ENCODE measurements around the gene DARS1. TPM values are rescaled to one million over a fixed set of nuclear protein-coding genes. Genes with fewer than 3 reads are reported as not detected.

The DARS1 gene
- polyA plus RNA-seq, 1 of the 3 experiments (the other 2 are of a cell fraction) = 52.2 TPM

DNA sequence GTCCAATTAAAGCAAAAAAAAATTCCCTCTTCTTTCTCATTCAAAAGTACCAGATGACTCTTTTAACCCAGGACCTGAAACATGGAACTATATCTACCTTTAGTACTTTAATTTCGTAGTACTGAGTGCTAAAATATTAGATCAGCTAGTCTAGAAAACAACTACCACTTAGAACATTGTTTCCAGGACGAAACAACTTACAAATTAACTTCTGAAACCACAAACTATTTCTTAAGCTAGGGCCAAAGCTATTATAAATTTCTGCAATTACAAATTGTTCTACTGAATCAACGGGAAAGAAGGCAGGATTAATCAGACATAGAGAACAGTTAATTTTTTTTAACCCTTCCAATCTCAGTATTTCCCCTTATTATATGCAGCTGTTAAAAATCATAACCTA is 39.9 kb downstream of the DARS1 start (continued):
- TF ChIP-seq, protein P1, sequence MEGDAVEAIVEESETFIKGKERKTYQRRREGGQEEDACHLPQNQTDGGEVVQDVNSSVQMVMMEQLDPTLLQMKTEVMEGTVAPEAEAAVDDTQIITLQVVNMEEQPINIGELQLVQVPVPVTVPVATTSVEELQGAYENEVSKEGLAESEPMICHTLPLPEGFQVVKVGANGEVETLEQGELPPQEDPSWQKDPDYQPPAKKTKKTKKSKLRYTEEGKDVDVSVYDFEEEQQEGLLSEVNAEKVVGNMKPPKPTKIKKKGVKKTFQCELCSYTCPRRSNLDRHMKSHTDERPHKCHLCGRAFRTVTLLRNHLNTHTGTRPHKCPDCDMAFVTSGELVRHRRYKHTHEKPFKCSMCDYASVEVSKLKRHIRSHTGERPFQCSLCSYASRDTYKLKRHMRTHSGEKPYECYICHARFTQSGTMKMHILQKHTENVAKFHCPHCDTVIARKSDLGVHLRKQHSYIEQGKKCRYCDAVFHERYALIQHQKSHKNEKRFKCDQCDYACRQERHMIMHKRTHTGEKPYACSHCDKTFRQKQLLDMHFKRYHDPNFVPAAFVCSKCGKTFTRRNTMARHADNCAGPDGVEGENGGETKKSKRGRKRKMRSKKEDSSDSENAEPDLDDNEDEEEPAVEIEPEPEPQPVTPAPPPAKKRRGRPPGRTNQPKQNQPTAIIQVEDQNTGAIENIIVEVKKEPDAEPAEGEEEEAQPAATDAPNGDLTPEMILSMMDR (IDR thresholded peaks at IDR 0.05) = no peak
- TF ChIP-seq TEAD4 (IDR thresholded peaks at IDR 0.05; ENCODE audit: borderline replicate concordance, insufficient read depth) (no peak), EP300 (IDR thresholded peaks at IDR 0.05; ENCODE audit: borderline replicate concordance in 1 of 2, low read depth in 1 of 2, low read length in 1 of 2) (no peak), MXI1 (IDR thresholded peaks at IDR 0.05; ENCODE audit: low read depth, low read length) (no peak), TCF12 (IDR thresholded peaks at IDR 0.05) (no peak), FOXM1 (IDR thresholded peaks at IDR 0.05; ENCODE audit: low read depth) (no peak), SMC3 (IDR thresholded peaks at IDR 0.05; ENCODE audit: low read depth, low read length) (no peak)

DNA sequence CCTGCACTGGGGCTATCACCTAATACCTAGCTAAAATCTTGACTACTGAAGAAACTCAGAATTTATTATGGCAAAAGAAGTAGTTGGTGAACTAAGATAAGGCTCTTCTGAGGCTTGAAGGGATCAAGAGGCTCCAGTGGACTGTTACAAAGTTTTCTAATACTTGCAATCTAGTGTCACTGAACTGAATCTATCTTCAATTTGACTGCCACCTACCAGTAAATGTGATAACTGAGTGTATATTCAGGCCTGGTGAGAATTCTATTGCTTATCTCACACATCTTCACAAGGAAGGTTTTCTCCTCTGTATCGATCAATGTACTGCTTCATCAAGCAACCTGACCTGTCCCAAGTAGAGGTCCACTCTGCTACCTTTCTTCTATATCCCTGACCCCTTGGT is 40.8 kb downstream of the DARS1 start:
- Histone ChIP-seq H3K9me2 (no peaks in the 10 kb centered on the region), H3K4me2 (no peak overlapping the region), H3K4me3 (ENCODE audit: low read depth in 2 of 2, low read length in 1 of 2) (no peak overlapping the region), H3K27me3 (ENCODE audit: insufficient read depth) (no peaks in the 10 kb centered on the region), H4K20me1 (ENCODE audit: insufficient read depth) (peaks cover 31% of the 10 kb centered on the region), H3K9ac (no peak overlapping the region), H3F3A (replicated peaks; ENCODE audit: insufficient read depth) (peaks cover 7% of the 10 kb centered on the region), H3K9me3 (no peaks in the 10 kb centered on the region), H2AFZ (ENCODE audit: low read depth) (no peak overlapping the region), H3K36me3 (replicated peaks in 1 of 2; ENCODE audit: control insufficient read depth in 1 of 2, insufficient read depth in 2 of 2, low read length in 1 of 2) (peaks cover 12 to 15% of the 10 kb centered on the region in 2 experiments), H3K27ac (ENCODE audit: low read depth in 2 of 2, low read length in 1 of 2) (no peak overlapping the region), H3K79me2 (ENCODE audit: insufficient read depth) (peaks cover 53% of the 10 kb centered on the region), H3K4me1 (ENCODE audit: control insufficient read depth in 1 of 2, insufficient read depth in 2 of 2, low read depth in 1 of 2, low read length in 1 of 2) (peaks cover 1 to 6% of the 10 kb centered on the region in 2 experiments; a peak in 3 of 4 replicates)
- WGBS (ENCODE audit: low lambda C conversion rate) = 92% methylated on average over 1 of the region's 1 CpG
- TF ChIP-seq TEAD4 (IDR thresholded peaks at IDR 0.05; ENCODE audit: borderline replicate concordance, insufficient read depth) (no peak), PBX3 (IDR thresholded peaks at IDR 0.05) (no peak), TCF12 (IDR thresholded peaks at IDR 0.05) (no peak), EZH2phosphoT487 (IDR thresholded peaks at IDR 0.05; ENCODE audit: borderline replicate concordance, low read depth) (no peak), ELF1 (IDR thresholded peaks at IDR 0.05) (no peak), POLR2AphosphoS5 (IDR thresholded peaks at IDR 0.05; ENCODE audit: low read depth, low read length) (no peak), IRF3 (IDR thresholded peaks at IDR 0.05; ENCODE audit: low read depth, low read length) (no peak), CHD2 (IDR thresholded peaks at IDR 0.05; ENCODE audit: low read length, partially characterized antibody) (no peak), USF2 (IDR thresholded peaks at IDR 0.05; ENCODE audit: borderline replicate concordance, low read depth, low read length) (no peak)
- no peak for DNase-seq
- POLR2A ChIA-PET = no interaction called here
- CTCF ChIA-PET = interaction anchor here (0.6 kb wide), 1 partner anchor 25 kb away, joined by 3 read pairs; no protein-coding TSS in a partner anchor

All from SK-N-SH (cell line).